ENCODE measurements around the gene RNF130. TPM values are rescaled to one million over a fixed set of nuclear protein-coding genes. Genes with fewer than 3 reads are reported as not detected.
A peak's percentile ranks its signal among the peaks of the same experiment; 100 is the strongest.
"Not testable (repeated sequence)": the region's sequence is repeated elsewhere in the genome, so short reads cannot be mapped to it uniquely, and the experiment has no call there.

Gene RNF130
- total and polyA plus RNA-seq, 9 of the 15 experiments (the other 6 are each of a cell fraction or from before 2014, with no cell fraction given) = 5.8 to 39.4 (median 27.1) TPM

- intact Hi-C loops (cut with micrococcal nuclease) = not testable (repeated sequence)
These were observed 112.4 kb downstream of the RNF130 start for GRCh38 chr5:179959118-179959517.

GRCh38 chr5:179955630-179956029 is 115.9 kb downstream of the RNF130 start:
- WGBS (ENCODE audit: insufficient coverage, low coverage, missing lambda C conversion rate) = 46% methylated on average over 2 of the region's 2 CpGs
- BruUV-seq (replicated peaks) = no TSS peak
- Histone ChIP-seq H3K36me3 (ENCODE audit: control insufficient read depth, insufficient read depth, low read length) (no peaks in the 10 kb centered on the region), H3K27ac (ENCODE audit: extremely low read depth, low read depth, low read length) (no peak overlapping the region), H4K20me1 (replicated peaks; ENCODE audit: control insufficient read depth, insufficient read depth, low read length) (no peaks in the 10 kb centered on the region), H3K27me3 (ENCODE audit: control insufficient read depth in 2 of 2, insufficient read depth in 2 of 2, low read length in 2 of 2) (no peaks in the 10 kb centered on the region), H3K4me2 (ENCODE audit: insufficient read depth, low read length) (no peak overlapping the region), H3K79me2 (ENCODE audit: control insufficient read depth, insufficient read depth, low read length) (no peaks in the 10 kb centered on the region), H3K4me1 (replicated peaks in 1 of 2; ENCODE audit: control insufficient read depth in 2 of 2, insufficient read depth in 2 of 2, low read length in 2 of 2) (no peaks in the 10 kb centered on the region), H3K9ac (ENCODE audit: insufficient read depth in 1 of 2, low read depth in 2 of 2, low read length in 2 of 2) (no peak overlapping the region), H3K9me3 (replicated peaks; ENCODE audit: control insufficient read depth, insufficient read depth, low read depth, low read length) (no peaks in the 10 kb centered on the region), H3K4me3 (no peak overlapping the region), H3K9me1 (ENCODE audit: control insufficient read depth, insufficient read depth, low read length) (no peaks in the 10 kb centered on the region), H2AFZ (ENCODE audit: low read depth, low read length) (no peak overlapping the region)
- DNase-seq (ENCODE audit: extremely low read depth in 1 of 4, low spot score in 3 of 4) (no peak), FAIRE-seq (no peak), ATAC-seq (no peak)
- intact Hi-C loops (cut with micrococcal nuclease) = no loop called here
- TF ChIP-seq ZNF347 (CRISPR knock-in tag; IDR thresholded peaks at IDR 0.05; ENCODE audit: low read depth) (no peak), ZNF384 (IDR thresholded peaks at IDR 0.05; ENCODE audit: low read depth, low read length) (no peak), GTF2F1 (IDR thresholded peaks at IDR 0.05; ENCODE audit: low read depth, low read length) (no peak), GMEB1 (CRISPR knock-in tag; IDR thresholded peaks at IDR 0.05) (no peak), C11orf30 (IDR thresholded peaks at IDR 0.05; ENCODE audit: low read depth) (peak; percentile 30), HMG20A (CRISPR knock-in tag; conservative IDR thresholded peaks at IDR 0.05) (no peak), RBM34 (IDR thresholded peaks at IDR 0.05; ENCODE audit: borderline replicate concordance, insufficient read depth, low read length) (no peak)
- ChIA-PET POLR2A (interaction anchor here (1.3 kb wide), 1 partner anchor 11 kb away, joined by 3 read pairs; no protein-coding TSS in a partner anchor), CTCF (ENCODE audit: low intra/inter-chr PET ratio) (no interaction called here)
- in situ Hi-C loops (cut with MboI) = no loop called here

More at GRCh38 chr5:179959118-179959517, 112.4 kb downstream of the RNF130 start:
- BruUV-seq (replicated peaks); DNase-seq (ENCODE audit: extremely low read depth in 1 of 4, low spot score in 3 of 4); ATAC-seq; H3K36me3 ChIP-seq (ENCODE audit: control insufficient read depth, insufficient read depth, low read length); H3K79me2 ChIP-seq (ENCODE audit: control insufficient read depth, insufficient read depth, low read length); H3K4me2 ChIP-seq (ENCODE audit: insufficient read depth, low read length); H3K27me3 ChIP-seq (ENCODE audit: control insufficient read depth in 2 of 2, insufficient read depth in 2 of 2, low read length in 2 of 2); in situ Hi-C loops (cut with MboI); H3K4me3 ChIP-seq; FAIRE-seq; CTCF ChIA-PET (ENCODE audit: low intra/inter-chr PET ratio); H3K9me1 ChIP-seq (ENCODE audit: control insufficient read depth, insufficient read depth, low read length); H3K9ac ChIP-seq (ENCODE audit: insufficient read depth in 1 of 2, low read depth in 2 of 2, low read length in 2 of 2); H4K20me1 ChIP-seq (replicated peaks; ENCODE audit: control insufficient read depth, insufficient read depth, low read length); H3K4me1 ChIP-seq (replicated peaks in 1 of 2; ENCODE audit: control insufficient read depth in 2 of 2, insufficient read depth in 2 of 2, low read length in 2 of 2); H2AFZ ChIP-seq (ENCODE audit: low read depth, low read length); H3K9me3 ChIP-seq (replicated peaks; ENCODE audit: control insufficient read depth, insufficient read depth, low read depth, low read length); H3K27ac ChIP-seq (ENCODE audit: extremely low read depth, low read depth, low read length): not testable (repeated sequence)
- TF ChIP-seq C11orf30 (IDR thresholded peaks at IDR 0.05; ENCODE audit: low read depth) (peak; percentile 69), MAFF (IDR thresholded peaks at IDR 0.05; ENCODE audit: low read length) (peak; percentile 63), ZNF316 (IDR thresholded peaks at IDR 0.05) (peak; percentile 74), MAFG (tag; conservative IDR thresholded peaks at IDR 0.05) (peak; percentile 33; the same call in 1 of the 2 replicates)
- POLR2A ChIA-PET = interaction anchor here (0.6 kb wide), 1 partner anchor 249 kb away, joined by 4 read pairs; no protein-coding TSS in a partner anchor
- 70% methylated on average over 5 of the region's 5 CpGs for WGBS (ENCODE audit: insufficient coverage, low coverage, missing lambda C conversion rate)
